Lung (tissue), 12 donors: ENCODE measurements around the gene IPO9. TPM values are rescaled to one million over a fixed set of nuclear protein-coding genes. Genes with fewer than 3 reads are reported as not detected.

Source experiments
- ATAC-seq: fragments of 200-7000 bp; cut with Tn5 transposase; one replicate; pipeline ENCODE4 v1.9.1; 2020; ENCODE audit warnings: moderate number of reproducible peaks; ENCODE audit not compliant: insufficient read depth, low FRiP score
- DNase-seq, 3 donors: peaks; one replicate each; pipeline ENCODE4 v3.0.0-alpha.2; 2013 to 2017
- H3K27ac ChIP-seq, 2 donors: one replicate each; pipeline ENCODE4 v1.5.1; 2013; ENCODE audit warnings: mild to moderate bottlenecking in 2 of 2, moderate library complexity in 2 of 2, control low read depth in 1 of 2, inconsistent platforms in 1 of 2, low read depth in 1 of 2, low read length in 1 of 2
- H3K27me3 ChIP-seq, 3 donors: one replicate each; pipeline ENCODE4 v1.5.1; 2013; ENCODE audit warnings: low read length in 2 of 3; ENCODE audit not compliant: control insufficient read depth in 3 of 3, insufficient read depth in 3 of 3
- H3K36me3 ChIP-seq, 4 donors: one replicate each; pipeline ENCODE4 v1.5.1; 2013; ENCODE audit warnings: low read length in 4 of 4, mild to moderate bottlenecking in 1 of 4, moderate library complexity in 1 of 4; ENCODE audit not compliant: control insufficient read depth in 4 of 4, insufficient read depth in 4 of 4
- H3K4me1 ChIP-seq, 5 donors: one replicate each; pipeline ENCODE4 v1.5.1; 2013; ENCODE audit warnings: low read length in 5 of 5, mild to moderate bottlenecking in 2 of 5, moderate library complexity in 1 of 5; ENCODE audit not compliant: control insufficient read depth in 5 of 5, insufficient read depth in 5 of 5
- H3K4me3 ChIP-seq: one replicate; pipeline ENCODE4 v1.5.1; 2013; ENCODE audit warnings: mild to moderate bottlenecking, control low read depth, moderate library complexity
- H3K9ac ChIP-seq, 2 donors: one replicate each; pipeline ENCODE4 v1.5.1; 2013; ENCODE audit warnings: low read length in 2 of 2, control low read depth in 1 of 2; ENCODE audit not compliant: insufficient read depth in 1 of 2
- H3K9me3 ChIP-seq, 4 donors: one replicate each; pipeline ENCODE4 v1.5.1; 2013; ENCODE audit warnings: low read length in 3 of 4, mild to moderate bottlenecking in 1 of 4, moderate library complexity in 1 of 4; ENCODE audit not compliant: control insufficient read depth in 4 of 4, insufficient read depth in 3 of 4
- CTCF ChIP-seq: IDR thresholded peaks from 2 replicates; pipeline ENCODE4 v1.5.1; 2012; ENCODE audit warnings: mild to moderate bottlenecking; ENCODE audit errors: control extremely low read depth, extremely low read depth
- WGBS, 2 donors: extraction: QIAGEN DNeasy Blood & Tissue Kit; methylation state at CpG; one replicate each; pipeline ENCODE4 v1.1.7; 2013; 5-methylcytosine and 5-hydroxymethylcytosine counted together
- polyA plus RNA-seq, 2 donors: library from polyadenylated mRNA; stranded (reverse); fragments of 200-250 nt; gene quantifications; one replicate each; pipeline ENCODE4 v1.2.1, GENCODE V29; 2013
- total RNA-seq, 2 donors: library from RNA; depleted of rRNA in 1 of 2; stranded (reverse); fragments of >200 nt in 1 of 2; gene quantifications; one replicate each; pipeline ENCODE4 v1.2.1, GENCODE V29; 2014 to 2021
- donor health status: control.
- donor health status: control.
- donor health status: Bipolar disorder and iron deficiency.
- donor health status: healthy.
- donor health status: DM: yes; HTN: yes; CAD: no.

IPO9 gene
- total and polyA plus RNA-seq, 4 donors, result 16.7 to 52.3 (median 30.8) TPM

- Histone ChIP-seq H3K4me1 (peaks cover 0 to 10% (median 7%) of the 10 kb centered on the region in 5 donors), H3K4me3 (no peak overlapping the region), H3K27me3 (no peaks in the 10 kb centered on the region), H3K9me3 (no peaks in the 10 kb centered on the region), H3K27ac (peak overlapping the region; percentile 17 to 59), H3K9ac (no peak overlapping the region), H3K36me3 (no peaks in the 10 kb centered on the region)
- no peak for TF ChIP-seq CTCF
- DNase-seq, result no peak
- no peak for ATAC-seq
- WGBS, 2 donors, result 86 to 91% methylated on average over 5 of the region's 5 CpGs
These were observed 89.4 kb downstream of the IPO9 start for GRCh38 chr1:201918343-201918742.

- Histone ChIP-seq H3K27ac (no peak overlapping the region), H3K9ac (no peak overlapping the region), H3K9me3 (no peaks in the 10 kb centered on the region), H3K4me3 (no peak overlapping the region), H3K27me3 (no peaks in the 10 kb centered on the region), H3K4me1 (peaks cover 0 to 6% (median 0%) of the 10 kb centered on the region in 5 donors), H3K36me3 (no peaks in the 10 kb centered on the region)
- no peak for DNase-seq
- 94 to 96% methylated on average over 3 of the region's 3 CpGs for WGBS, 2 donors
- TF ChIP-seq CTCF, result no peak
- no peak for ATAC-seq
These were observed 93.1 kb downstream of the IPO9 start for GRCh38 chr1:201921952-201922558.

- H3K27ac ChIP-seq, result no peak overlapping the region
- TF ChIP-seq CTCF, result no peak
- WGBS, 2 donors, result 71 to 80% methylated on average over 2 of the region's 2 CpGs
- H3K4me3 ChIP-seq, result no peak overlapping the region
- no peaks in the 10 kb centered on the region for H3K9me3 ChIP-seq
- no peak overlapping the region for H3K9ac ChIP-seq
- no peak for DNase-seq
- no peaks in the 10 kb centered on the region for H3K36me3 ChIP-seq
- peaks cover 0 to 3% (median 0%) of the 10 kb centered on the region in 5 donors for H3K4me1 ChIP-seq
- no peaks in the 10 kb centered on the region for H3K27me3 ChIP-seq
- no peak for ATAC-seq
These were observed 96.3 kb downstream of the IPO9 start for GRCh38 chr1:201925301-201925567.

GRCh38 chr1:201925981-201926645 is 97.2 kb downstream of the IPO9 start:
- no peaks in the 10 kb centered on the region for H3K36me3 ChIP-seq
- peak in 1 of 3 donors; percentile 43 for DNase-seq
- no peak overlapping the region for H3K9ac ChIP-seq
- no peak for TF ChIP-seq CTCF
- no peak overlapping the region for H3K27ac ChIP-seq
- WGBS, 2 donors, result 84 to 88% methylated on average over 5 of the region's 5 CpGs
- no peaks in the 10 kb centered on the region for H3K9me3 ChIP-seq
- no peaks in the 10 kb centered on the region for H3K27me3 ChIP-seq
- no peak for ATAC-seq
- no peak overlapping the region for H3K4me3 ChIP-seq
- H3K4me1 ChIP-seq, result peaks cover 0 to 3% (median 0%) of the 10 kb centered on the region in 5 donors
